ENCODE data around the gene VAV2.

The VAV2 gene

GRCh38 chr9:133727277-133727875 is 264.7 kb downstream of the VAV2 start:
- H2AK5ac ChIP-seq (ENCODE audit: low read depth, low read length): peak overlapping the region; percentile 65
- no peak overlapping the region for H3K4me3 ChIP-seq (ENCODE audit: low read length in 2 of 2)
- H4K91ac ChIP-seq (ENCODE audit: low read depth, low read length, poor library complexity): no peak overlapping the region
- no peak overlapping the region for H4K8ac ChIP-seq (ENCODE audit: low read depth, low read length)
- H3K18ac ChIP-seq (ENCODE audit: low read length): no peak overlapping the region
- H2AFZ ChIP-seq (ENCODE audit: low read length): no peak overlapping the region
- WGBS, 2 donors (ENCODE audit: extremely low coverage in 2 of 2, insufficient read length in 2 of 2, insufficient replicate concordance in 1 of 2): no CpG with 5 or more reads among the region's 10 CpGs
- peaks cover 2 to 3% of the 10 kb centered on the region in 2 donors for H3K9me3 ChIP-seq (replicated peaks in 1 of 2; ENCODE audit: control insufficient read depth in 2 of 2, insufficient read depth in 1 of 2, low read depth in 1 of 2, low read length in 2 of 2)
- peak overlapping the region; percentile 40 for H3K14ac ChIP-seq (ENCODE audit: low read length)
- H3K36me3 ChIP-seq (replicated peaks in 1 of 2; ENCODE audit: control insufficient read depth in 2 of 2, insufficient read depth in 2 of 2, low read length in 2 of 2): no peaks in the 10 kb centered on the region
- peak overlapping the region; percentile 55 for H3K23ac ChIP-seq (ENCODE audit: low read depth, low read length, poor library complexity)
- H2BK120ac ChIP-seq (ENCODE audit: low read depth, low read length): no peak overlapping the region
- H3K4ac ChIP-seq (ENCODE audit: low read length): no peak overlapping the region
- no peak overlapping the region for H2BK12ac ChIP-seq (ENCODE audit: low read length)
- peak overlapping the region; percentile 49 for H2BK15ac ChIP-seq (ENCODE audit: low read length)
- no peak overlapping the region for H3K27ac ChIP-seq (replicated peaks; ENCODE audit: low read length)
- peaks cover 0 to 2% (median 0%) of the 10 kb centered on the region in 3 experiments for H3K27me3 ChIP-seq (ENCODE audit: control insufficient read depth in 3 of 3, insufficient read depth in 3 of 3, low read depth in 1 of 3, low read length in 3 of 3)
- peak overlapping the region; percentile 19 for H2BK5ac ChIP-seq (ENCODE audit: low read length)
- no peaks in the 10 kb centered on the region for H3K79me1 ChIP-seq (ENCODE audit: low read depth, low read length)
- DNase-seq (ENCODE audit: low spot score): no peak
- no peaks in the 10 kb centered on the region for H3K4me1 ChIP-seq (ENCODE audit: control insufficient read depth in 2 of 2, insufficient read depth in 1 of 2, low read depth in 1 of 2, low read length in 2 of 2)
- H3K4me2 ChIP-seq (ENCODE audit: insufficient read depth, low read length, poor library complexity, severe bottlenecking): no peak overlapping the region
- H3K9ac ChIP-seq (ENCODE audit: low read depth, low read length, poor library complexity): no peak overlapping the region

DNA sequence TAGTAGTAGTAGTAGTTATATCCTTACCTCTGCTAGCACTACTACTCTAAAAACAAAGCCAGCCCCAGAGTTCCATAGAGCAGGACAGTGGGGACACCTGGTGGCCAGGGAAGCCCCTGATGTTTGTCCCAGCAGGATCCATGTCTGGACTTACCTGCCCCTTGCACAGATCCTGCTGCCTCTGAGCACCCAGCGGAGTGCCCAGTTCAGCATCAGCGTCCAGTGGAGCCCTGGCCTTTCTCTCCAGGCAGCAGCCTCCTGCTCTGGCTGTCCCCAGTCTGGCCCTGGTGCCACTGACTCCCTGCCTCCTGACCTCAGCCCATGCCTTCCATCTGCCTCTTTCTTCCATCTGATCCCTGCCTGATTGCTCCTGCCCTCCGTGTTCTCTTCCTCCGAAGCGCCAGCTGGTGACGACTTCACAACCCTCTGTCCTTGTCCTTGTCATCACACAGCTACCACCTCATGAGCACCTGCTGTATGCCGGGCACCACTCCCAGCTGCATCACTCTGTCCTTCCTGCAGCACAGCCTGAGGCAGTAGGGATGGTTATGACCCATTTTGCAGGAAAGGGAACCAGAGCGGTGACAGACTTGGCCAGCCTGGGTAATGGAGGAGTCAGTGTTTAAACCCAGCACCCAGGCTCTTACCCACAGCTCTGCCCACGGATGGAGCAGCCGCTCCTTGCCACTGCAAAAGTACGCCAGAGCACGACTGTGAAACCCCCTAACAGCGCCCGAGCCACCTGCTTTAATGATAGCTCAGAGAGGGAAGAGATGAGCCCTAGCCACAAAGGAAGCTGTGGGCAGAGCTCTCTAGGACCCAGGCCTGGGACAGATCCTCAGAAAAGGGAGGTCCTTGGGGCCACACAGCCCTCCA is 265.5 kb downstream of the VAV2 start:
- H3K9ac ChIP-seq (ENCODE audit: low read depth, low read length, poor library complexity): peak overlapping the region; percentile 70
- H2BK120ac ChIP-seq (ENCODE audit: low read depth, low read length): no peak overlapping the region
- H2AK5ac ChIP-seq (ENCODE audit: low read depth, low read length): peak overlapping the region; percentile 86
- no CpG with 5 or more reads among the region's 14 CpGs for WGBS, 2 donors (ENCODE audit: extremely low coverage in 2 of 2, insufficient read length in 2 of 2, insufficient replicate concordance in 1 of 2)
- H4K91ac ChIP-seq (ENCODE audit: low read depth, low read length, poor library complexity): no peak overlapping the region
- H2AFZ ChIP-seq (ENCODE audit: low read length): no peak overlapping the region
- H3K27me3 ChIP-seq (ENCODE audit: control insufficient read depth in 3 of 3, insufficient read depth in 3 of 3, low read depth in 1 of 3, low read length in 3 of 3): peaks cover 0 to 2% (median 0%) of the 10 kb centered on the region in 3 experiments
- H3K14ac ChIP-seq (ENCODE audit: low read length): peak overlapping the region; percentile 47
- no peaks in the 10 kb centered on the region for H3K36me3 ChIP-seq (replicated peaks in 1 of 2; ENCODE audit: control insufficient read depth in 2 of 2, insufficient read depth in 2 of 2, low read length in 2 of 2)
- no peaks in the 10 kb centered on the region for H3K4me1 ChIP-seq (ENCODE audit: control insufficient read depth in 2 of 2, insufficient read depth in 1 of 2, low read depth in 1 of 2, low read length in 2 of 2)
- H3K27ac ChIP-seq (replicated peaks; ENCODE audit: low read length): no peak overlapping the region
- H3K23ac ChIP-seq (ENCODE audit: low read depth, low read length, poor library complexity): peak overlapping the region; percentile 89
- H2BK5ac ChIP-seq (ENCODE audit: low read length): peak overlapping the region; percentile 19
- peak overlapping the region; percentile 93 for H3K4ac ChIP-seq (ENCODE audit: low read length)
- H3K18ac ChIP-seq (ENCODE audit: low read length): peak overlapping the region; percentile 52
- peaks cover 2 to 3% of the 10 kb centered on the region in 2 donors for H3K9me3 ChIP-seq (replicated peaks in 1 of 2; ENCODE audit: control insufficient read depth in 2 of 2, insufficient read depth in 1 of 2, low read depth in 1 of 2, low read length in 2 of 2)
- no peak overlapping the region for H3K4me2 ChIP-seq (ENCODE audit: insufficient read depth, low read length, poor library complexity, severe bottlenecking)
- H3K79me1 ChIP-seq (ENCODE audit: low read depth, low read length): no peaks in the 10 kb centered on the region
- H3K4me3 ChIP-seq (ENCODE audit: low read length in 2 of 2): peak overlapping the region in 1 of 2 donors; percentile 54
- peak overlapping the region; percentile 82 for H4K8ac ChIP-seq (ENCODE audit: low read depth, low read length)
- peak overlapping the region; percentile 83 for H2BK15ac ChIP-seq (ENCODE audit: low read length)
- peak overlapping the region; percentile 82 for H2BK12ac ChIP-seq (ENCODE audit: low read length)
- DNase-seq (ENCODE audit: low spot score): no peak

GRCh38 chr9:133725886-133726285 is 266.2 kb downstream of the VAV2 start:
- peaks cover 0 to 2% (median 0%) of the 10 kb centered on the region in 3 experiments for H3K27me3 ChIP-seq (ENCODE audit: control insufficient read depth in 3 of 3, insufficient read depth in 3 of 3, low read depth in 1 of 3, low read length in 3 of 3)
- no peak overlapping the region for H2AK5ac ChIP-seq (ENCODE audit: low read depth, low read length)
- H3K36me3 ChIP-seq (replicated peaks in 1 of 2; ENCODE audit: control insufficient read depth in 2 of 2, insufficient read depth in 2 of 2, low read length in 2 of 2): no peaks in the 10 kb centered on the region
- H3K4me2 ChIP-seq (ENCODE audit: insufficient read depth, low read length, poor library complexity, severe bottlenecking): no peak overlapping the region
- H4K8ac ChIP-seq (ENCODE audit: low read depth, low read length): no peak overlapping the region
- no peak overlapping the region for H3K4ac ChIP-seq (ENCODE audit: low read length)
- H3K9ac ChIP-seq (ENCODE audit: low read depth, low read length, poor library complexity): no peak overlapping the region
- no peak overlapping the region for H3K27ac ChIP-seq (replicated peaks; ENCODE audit: low read length)
- H3K9me3 ChIP-seq (replicated peaks in 1 of 2; ENCODE audit: control insufficient read depth in 2 of 2, insufficient read depth in 1 of 2, low read depth in 1 of 2, low read length in 2 of 2): peaks cover 2 to 3% of the 10 kb centered on the region in 2 donors
- H2BK5ac ChIP-seq (ENCODE audit: low read length): no peak overlapping the region
- H3K18ac ChIP-seq (ENCODE audit: low read length): no peak overlapping the region
- H2BK120ac ChIP-seq (ENCODE audit: low read depth, low read length): no peak overlapping the region
- H2AFZ ChIP-seq (ENCODE audit: low read length): no peak overlapping the region
- H3K4me3 ChIP-seq (ENCODE audit: low read length in 2 of 2): no peak overlapping the region
- no peak overlapping the region for H3K23ac ChIP-seq (ENCODE audit: low read depth, low read length, poor library complexity)
- no peaks in the 10 kb centered on the region for H3K79me1 ChIP-seq (ENCODE audit: low read depth, low read length)
- DNase-seq (ENCODE audit: low spot score): no peak
- no peak overlapping the region for H3K14ac ChIP-seq (ENCODE audit: low read length)
- H4K91ac ChIP-seq (ENCODE audit: low read depth, low read length, poor library complexity): no peak overlapping the region
- no peak overlapping the region for H2BK15ac ChIP-seq (ENCODE audit: low read length)
- no peak overlapping the region for H2BK12ac ChIP-seq (ENCODE audit: low read length)
- WGBS, 2 donors (ENCODE audit: extremely low coverage in 2 of 2, insufficient read length in 2 of 2, insufficient replicate concordance in 1 of 2): no CpG with 5 or more reads among the region's 7 CpGs
- no peaks in the 10 kb centered on the region for H3K4me1 ChIP-seq (ENCODE audit: control insufficient read depth in 2 of 2, insufficient read depth in 1 of 2, low read depth in 1 of 2, low read length in 2 of 2)

All from neuronal stem cell (in vitro differentiated cells).